GOT3 (cell line): ENCODE results near the gene G2E3.
"Not testable (repeated sequence)": the region's sequence is repeated elsewhere in the genome, so short reads cannot be mapped to it uniquely, and the experiment has no call there.

ENCODE experiments used
- DNase-seq: peaks from one replicate; lab custom pipeline; 2025; ENCODE audit warnings: mixed read lengths; lab: John Stamatoyannopoulos, UW

Gene G2E3

GRCh38 chr14:30559638-30560091 lies 707 bp downstream of the G2E3 start:
- DNase-seq, result no peak

- DNase-seq, result no peak
Measured at GRCh38 chr14:30560581-30560980, 1.6 kb downstream of the G2E3 start.

- DNase-seq, result no peak
Measured at GRCh38 chr14:30564235-30564867, 5.4 kb downstream of the G2E3 start.

- DNase-seq, result no peak
Measured at GRCh38 chr14:30564868-30565248, 5.9 kb downstream of the G2E3 start.

- DNase-seq, result no peak
Measured at GRCh38 chr14:30569216-30569902, 10.4 kb downstream of the G2E3 start.

GRCh38 chr14:30569903-30570226 lies 10.9 kb downstream of the G2E3 start:
- DNase-seq, result no peak

GRCh38 chr14:30572237-30572636 lies 13.3 kb downstream of the G2E3 start:
- no peak for DNase-seq

GRCh38 chr14:30572771-30573170 lies 13.8 kb downstream of the G2E3 start:
- DNase-seq, result no peak

GRCh38 chr14:30573226-30573814 lies 14.4 kb downstream of the G2E3 start:
- DNase-seq, result no peak

- no peak for DNase-seq
Measured at GRCh38 chr14:30573966-30574365, 15.0 kb downstream of the G2E3 start.

GRCh38 chr14:30574777-30575176 lies 15.8 kb downstream of the G2E3 start:
- not testable (repeated sequence) for DNase-seq

GRCh38 chr14:30576333-30576732 lies 17.4 kb downstream of the G2E3 start:
- not testable (repeated sequence) for DNase-seq

GRCh38 chr14:30580616-30581282 lies 21.8 kb downstream of the G2E3 start:
- no peak for DNase-seq

- no peak for DNase-seq
Measured at GRCh38 chr14:30581283-30581625, 22.3 kb downstream of the G2E3 start.

GRCh38 chr14:30582376-30582775 lies 23.4 kb downstream of the G2E3 start:
- no peak for DNase-seq

- DNase-seq, result no peak
Measured at GRCh38 chr14:30584058-30584630, 25.2 kb downstream of the G2E3 start.

GRCh38 chr14:30585204-30585603 lies 26.2 kb downstream of the G2E3 start:
- DNase-seq, result no peak

- no peak for DNase-seq
Measured at GRCh38 chr14:30587141-30587540, 28.2 kb downstream of the G2E3 start.

- DNase-seq, result no peak
Measured at GRCh38 chr14:30588873-30589272, 29.9 kb downstream of the G2E3 start.

GRCh38 chr14:30596935-30597334 lies 38.0 kb downstream of the G2E3 start:
- no peak for DNase-seq

GRCh38 chr14:30597504-30597903 lies 38.5 kb downstream of the G2E3 start:
- DNase-seq, result no peak
